Stimulated activated CD8-positive, alpha-beta memory T cell treated with anti-CD3 and anti-CD28 coated beads, Interleukin-2, amount 100 ng/mL, for 48 hours (primary cell): ENCODE data around the gene SLC17A1.
"Not testable (repeated sequence)": the region's sequence is repeated elsewhere in the genome, so short reads cannot be mapped to it uniquely, and the experiment has no call there.

ENCODE experiments used
- DNase-seq, 2 donors: peaks; one replicate each; pipeline ENCODE4 v3.0.0-alpha.2; 2020; ENCODE audit warnings: low read depth in 2 of 2

Gene SLC17A1

GRCh38 chr6:25757936-25758642 is 73.8 kb downstream of the SLC17A1 start:
- no peak for DNase-seq

- DNase-seq: no peak
Measured at GRCh38 chr6:25756382-25757363, 75.2 kb downstream of the SLC17A1 start.

GRCh38 chr6:25755483-25755882 is 76.4 kb downstream of the SLC17A1 start:
- DNase-seq: no peak

- DNase-seq: no peak
Measured at GRCh38 chr6:25754535-25754934, 77.3 kb downstream of the SLC17A1 start, which contains the start of gene SLC17A4. TSS of gene SLC17A4 (plus strand) at chr6:25754742. CDS start at chr6:25761963, 7,221 bp downstream.

- no peak for DNase-seq
Measured at GRCh38 chr6:25753079-25753478, 78.8 kb downstream of the SLC17A1 start.

- no peak for DNase-seq
Measured at GRCh38 chr6:25750906-25751305, 80.9 kb downstream of the SLC17A1 start.

- DNase-seq: no peak
Measured at GRCh38 chr6:25749837-25750236, 82.0 kb downstream of the SLC17A1 start.

- DNase-seq: not testable (repeated sequence)
Measured at GRCh38 chr6:25748601-25749517, 83.0 kb downstream of the SLC17A1 start.

GRCh38 chr6:25748049-25748448 is 83.8 kb downstream of the SLC17A1 start:
- DNase-seq: no peak

- DNase-seq: no peak
Measured at GRCh38 chr6:25747477-25747876, 84.4 kb downstream of the SLC17A1 start.

- DNase-seq: no peak
Measured at GRCh38 chr6:25746968-25747367, 84.9 kb downstream of the SLC17A1 start.

- no peak for DNase-seq
Measured at GRCh38 chr6:25745836-25746235, 86.0 kb downstream of the SLC17A1 start.

- DNase-seq: no peak
Measured at GRCh38 chr6:25743868-25744267, 88.0 kb downstream of the SLC17A1 start.

GRCh38 chr6:25735261-25735660 is 96.6 kb downstream of the SLC17A1 start:
- DNase-seq: no peak
